ENCODE results near the gene SLC19A1. TPM values are rescaled to one million over a fixed set of nuclear protein-coding genes. Genes with fewer than 3 reads are reported as not detected.
"Not testable (repeated sequence)": the region's sequence is repeated elsewhere in the genome, so short reads cannot be mapped to it uniquely, and the experiment has no call there.

SLC19A1 gene
- total RNA-seq, 1 donor from 2014 or later, result 11.0 TPM

GRCh38 chr21:45570826-45571601, 28.8 kb upstream of the SLC19A1 start:
- Mint-ChIP-seq H3K9me3 (ENCODE audit: unreplicated experiment) (no peaks in the 10 kb centered on the region), H3K4me1 (ENCODE audit: unreplicated experiment) (peaks cover 42% of the 10 kb centered on the region), H3K4me3 (ENCODE audit: unreplicated experiment) (no peak overlapping the region), H3K27me3 (ENCODE audit: unreplicated experiment) (peaks cover 32% of the 10 kb centered on the region), H3K36me3 (ENCODE audit: unreplicated experiment) (no peaks in the 10 kb centered on the region), H3K27ac (ENCODE audit: unreplicated experiment) (peak overlapping the region; percentile 27)
- no peak for DNase-seq (ENCODE audit: extremely low spot score, unreplicated experiment)
- no peak for TF ChIP-seq CTCF (IDR thresholded peaks at IDR 0.05)

- no peaks in the 10 kb centered on the region for H3K36me3 Mint-ChIP-seq (ENCODE audit: unreplicated experiment)
- H3K4me1 Mint-ChIP-seq (ENCODE audit: unreplicated experiment), result peaks cover 41% of the 10 kb centered on the region
- H3K4me3 Mint-ChIP-seq (ENCODE audit: unreplicated experiment), result no peak overlapping the region
- no peak for DNase-seq (ENCODE audit: extremely low spot score, unreplicated experiment)
- H3K9me3 Mint-ChIP-seq (ENCODE audit: unreplicated experiment), result no peaks in the 10 kb centered on the region
- H3K27ac Mint-ChIP-seq (ENCODE audit: unreplicated experiment), result no peak overlapping the region
- H3K27me3 Mint-ChIP-seq (ENCODE audit: unreplicated experiment), result peaks cover 37% of the 10 kb centered on the region
- no peak for TF ChIP-seq CTCF (IDR thresholded peaks at IDR 0.05)
Measured at GRCh38 chr21:45570071-45570470, 27.8 kb upstream of the SLC19A1 start.

GRCh38 chr21:45568383-45568782, 26.1 kb upstream of the SLC19A1 start:
- no peak for TF ChIP-seq CTCF (IDR thresholded peaks at IDR 0.05)
- no peak for DNase-seq (ENCODE audit: extremely low spot score, unreplicated experiment)
- peaks cover 3% of the 10 kb centered on the region for H3K36me3 Mint-ChIP-seq (ENCODE audit: unreplicated experiment)
- peaks cover 5% of the 10 kb centered on the region for H3K9me3 Mint-ChIP-seq (ENCODE audit: unreplicated experiment)
- peaks cover 29% of the 10 kb centered on the region for H3K4me1 Mint-ChIP-seq (ENCODE audit: unreplicated experiment)
- no peak overlapping the region for H3K4me3 Mint-ChIP-seq (ENCODE audit: unreplicated experiment)
- H3K27ac Mint-ChIP-seq (ENCODE audit: unreplicated experiment), result no peak overlapping the region
- H3K27me3 Mint-ChIP-seq (ENCODE audit: unreplicated experiment), result peaks cover 51% of the 10 kb centered on the region

GRCh38 chr21:45564137-45564536, 21.9 kb upstream of the SLC19A1 start:
- H3K4me1 Mint-ChIP-seq (ENCODE audit: unreplicated experiment), result peaks cover 23% of the 10 kb centered on the region
- H3K36me3 Mint-ChIP-seq (ENCODE audit: unreplicated experiment); H3K9me3 Mint-ChIP-seq (ENCODE audit: unreplicated experiment); H3K27ac Mint-ChIP-seq (ENCODE audit: unreplicated experiment); H3K4me3 Mint-ChIP-seq (ENCODE audit: unreplicated experiment): not testable (repeated sequence)
- peak; percentile 15 for DNase-seq (ENCODE audit: extremely low spot score, unreplicated experiment)
- H3K27me3 Mint-ChIP-seq (ENCODE audit: unreplicated experiment), result peaks cover 69% of the 10 kb centered on the region

GRCh38 chr21:45562965-45563364, 20.7 kb upstream of the SLC19A1 start:
- peaks cover 23% of the 10 kb centered on the region for H3K4me1 Mint-ChIP-seq (ENCODE audit: unreplicated experiment)
- peaks cover 3% of the 10 kb centered on the region for H3K36me3 Mint-ChIP-seq (ENCODE audit: unreplicated experiment)
- no peak overlapping the region for H3K4me3 Mint-ChIP-seq (ENCODE audit: unreplicated experiment)
- TF ChIP-seq CTCF (IDR thresholded peaks at IDR 0.05), result no peak
- peaks cover 62% of the 10 kb centered on the region for H3K27me3 Mint-ChIP-seq (ENCODE audit: unreplicated experiment)
- peak; percentile 49 for DNase-seq (ENCODE audit: extremely low spot score, unreplicated experiment)
- no peak overlapping the region for H3K27ac Mint-ChIP-seq (ENCODE audit: unreplicated experiment)
- peaks cover 9% of the 10 kb centered on the region for H3K9me3 Mint-ChIP-seq (ENCODE audit: unreplicated experiment)
